ENCODE results near the gene PBX3. TPM values are rescaled to one million over a fixed set of nuclear protein-coding genes. Genes with fewer than 3 reads are reported as not detected.

The PBX3 gene
- total and polyA plus RNA-seq, 10 of the 15 experiments (the other 5 are each of a cell fraction or from before 2014, with no cell fraction given) = 6.7 to 146 (median 22.2) TPM

- Histone ChIP-seq H3K27ac (ENCODE audit: control insufficient read depth, insufficient read depth) (no peak overlapping the region), H3K36me3 (ENCODE audit: control insufficient read depth in 2 of 2, insufficient read depth in 2 of 2, low read length in 1 of 2) (no peaks in the 10 kb centered on the region), H2AFZ (ENCODE audit: control insufficient read depth, low read depth, low read length) (no peak overlapping the region), H3K9me3 (replicated peaks; ENCODE audit: control insufficient read depth, insufficient read depth, low read length) (peaks cover 9% of the 10 kb centered on the region; the same call in 2 of the 3 replicates), H4K20me1 (ENCODE audit: control insufficient read depth, insufficient read depth) (no peaks in the 10 kb centered on the region), H3K27me3 (replicated peaks in 1 of 2; ENCODE audit: control insufficient read depth in 2 of 2, insufficient read depth in 2 of 2, low read length in 1 of 2) (no peaks in the 10 kb centered on the region), H3K4me3 (no peak overlapping the region), H3K79me2 (ENCODE audit: control insufficient read depth, insufficient read depth, low read length) (no peaks in the 10 kb centered on the region), H3K4me2 (ENCODE audit: control insufficient read depth, insufficient read depth) (no peak overlapping the region), H3K4me1 (ENCODE audit: control insufficient read depth, insufficient read depth, low read length) (no peaks in the 10 kb centered on the region), H3K9ac (ENCODE audit: control insufficient read depth, insufficient read depth, low read length) (no peak overlapping the region)
- peak; percentile 63; the same call in 1 of the 2 replicates for TF ChIP-seq CBX5 (IDR thresholded peaks at IDR 0.05; ENCODE audit: low read depth)
- 0 out of 6 replicates have a peak, but pooled peaks of 2 of the 3 experiments have one; percentile 7 to 17 for TF ChIP-seq CTCF (IDR thresholded peaks at IDR 0.05 in 2 of 3, conservative IDR thresholded peaks at IDR 0.05 in 1 of 3; ENCODE audit: control insufficient read depth in 2 of 3, extremely low read depth in 1 of 3, insufficient read depth in 1 of 3, low read depth in 3 of 3, low read length in 3 of 3)
- no peak for TF ChIP-seq POLR2A (IDR thresholded peaks at IDR 0.05; ENCODE audit: low read depth, low read length)
- TF ChIP-seq RAD21 (IDR thresholded peaks at IDR 0.05; ENCODE audit: insufficient read depth, low read depth, low read length) = 0 out of 2 replicates have a peak, but pooled peaks have one; percentile 16
- TF ChIP-seq MEF2B (IDR thresholded peaks at IDR 0.05; ENCODE audit: partially characterized antibody, poor library complexity, severe bottlenecking) = no peak
- no peak for TF ChIP-seq IRF5 (IDR thresholded peaks at IDR 0.05; ENCODE audit: borderline replicate concordance)
- ChIA-PET RAD21 (ENCODE audit: unreplicated experiment) (no interaction called here), SMC1A (ENCODE audit: uncharacterized antibody, unreplicated experiment) (no interaction called here), POLR2A (no interaction called here), CTCF (no interaction called here)
- DNase-seq (ENCODE audit: low read depth, low spot score) (no peak), FAIRE-seq (no peak), ATAC-seq (no peak)
- in situ Hi-C loops (cut with MboI) (no loop called here), intact Hi-C loops (cut with micrococcal nuclease; ENCODE audit: unreplicated experiment) (no loop called here)
- BruUV-seq (replicated peaks) = no TSS peak
- WGBS (ENCODE audit: insufficient coverage, insufficient replicate concordance, low lambda C conversion rate, missing lambda C conversion rate) = 32% methylated on average over 2 of the region's 2 CpGs
Observed at GRCh38 chr9:126009047-126009446, 261.9 kb downstream of the PBX3 start.
